Mesendoderm (in vitro differentiated cells): ENCODE data around the gene C1QC.
"Not testable (repeated sequence)": the region's sequence is repeated elsewhere in the genome, so short reads cannot be mapped to it uniquely, and the experiment has no call there.

ENCODE experiments used
- DNase-seq: peaks from one replicate; pipeline ENCODE4 v3.0.0; 2013
- H2AK5ac ChIP-seq: 2 replicates; pipeline ENCODE4 v1.6.1; 2013; ENCODE audit warnings: low read length, inconsistent platforms
- H2BK120ac ChIP-seq: 2 replicates; pipeline ENCODE4 v1.6.1; 2013; ENCODE audit warnings: low read depth, mild to moderate bottlenecking, low read length, moderate library complexity, mixed read lengths
- H2BK15ac ChIP-seq: replicated peaks from 2 replicates; pipeline ENCODE4 v1.6.1; 2013; ENCODE audit warnings: low read depth, mild to moderate bottlenecking, moderate library complexity
- H2BK5ac ChIP-seq: 2 replicates; pipeline ENCODE4 v1.6.1; 2013; ENCODE audit warnings: low read length, inconsistent platforms
- H3K18ac ChIP-seq: 2 replicates; pipeline ENCODE4 v1.6.1; 2013; ENCODE audit warnings: mild to moderate bottlenecking, low read length, mixed read lengths
- H3K23ac ChIP-seq: one replicate; pipeline ENCODE4 v1.6.1; 2013; ENCODE audit warnings: low read length
- H3K27ac ChIP-seq: 2 replicates; pipeline ENCODE4 v1.5.1; 2013; ENCODE audit warnings: low read depth, mild to moderate bottlenecking, inconsistent platforms, low read length, moderate library complexity
- H3K27me3 ChIP-seq: 2 replicates; pipeline ENCODE4 v1.6.1; 2013; ENCODE audit warnings: low read length, control low read depth, mild to moderate bottlenecking, inconsistent platforms; ENCODE audit not compliant: insufficient read depth, poor library complexity
- H3K36me3 ChIP-seq: 2 replicates; pipeline ENCODE4 v1.6.1; 2013; ENCODE audit warnings: low read length, inconsistent platforms; ENCODE audit not compliant: control insufficient read depth, insufficient read depth
- H3K4ac ChIP-seq: one replicate; pipeline ENCODE4 v1.6.1; 2013; ENCODE audit warnings: low read depth, mild to moderate bottlenecking, low read length, moderate library complexity
- H3K4me1 ChIP-seq: 2 replicates; pipeline ENCODE4 v1.6.1; 2013; ENCODE audit warnings: low read depth, low read length, inconsistent platforms; ENCODE audit not compliant: control insufficient read depth
- H3K4me2 ChIP-seq: 2 replicates; pipeline ENCODE4 v1.6.1; 2013; ENCODE audit warnings: low read length
- H3K4me3 ChIP-seq: 2 replicates; pipeline ENCODE4 v1.5.1; 2013; ENCODE audit warnings: mild to moderate bottlenecking, low read length
- H3K56ac ChIP-seq: one replicate; pipeline ENCODE4 v1.6.1; 2013; ENCODE audit warnings: low read length
- H3K79me1 ChIP-seq: 2 replicates; pipeline ENCODE4 v1.6.1; 2013; ENCODE audit warnings: low read length, inconsistent platforms
- H3K79me2 ChIP-seq: 2 replicates; pipeline ENCODE4 v1.6.1; 2013; ENCODE audit warnings: mild to moderate bottlenecking, low read length; ENCODE audit not compliant: control insufficient read depth, insufficient read depth
- H3K9ac ChIP-seq: 2 replicates; pipeline ENCODE4 v1.6.1; 2013; ENCODE audit warnings: low read length, inconsistent platforms
- H4K5ac ChIP-seq: one replicate; pipeline ENCODE4 v1.6.1; 2013; ENCODE audit warnings: low read length
- H4K8ac ChIP-seq: one replicate; pipeline ENCODE4 v1.6.1; 2013; ENCODE audit warnings: low read depth, mild to moderate bottlenecking, control low read depth, low read length, moderate library complexity
- WGBS: extraction: QIAGEN DNeasy Blood & Tissue Kit; methylation state at CpG from one replicate; pipeline ENCODE4 v1.1.7; 2013; ENCODE audit warnings: low lambda C conversion rate, missing lambda C conversion rate; ENCODE audit not compliant: insufficient coverage; ENCODE audit errors: extremely low coverage; 5-methylcytosine and 5-hydroxymethylcytosine counted together

C1QC gene

DNA sequence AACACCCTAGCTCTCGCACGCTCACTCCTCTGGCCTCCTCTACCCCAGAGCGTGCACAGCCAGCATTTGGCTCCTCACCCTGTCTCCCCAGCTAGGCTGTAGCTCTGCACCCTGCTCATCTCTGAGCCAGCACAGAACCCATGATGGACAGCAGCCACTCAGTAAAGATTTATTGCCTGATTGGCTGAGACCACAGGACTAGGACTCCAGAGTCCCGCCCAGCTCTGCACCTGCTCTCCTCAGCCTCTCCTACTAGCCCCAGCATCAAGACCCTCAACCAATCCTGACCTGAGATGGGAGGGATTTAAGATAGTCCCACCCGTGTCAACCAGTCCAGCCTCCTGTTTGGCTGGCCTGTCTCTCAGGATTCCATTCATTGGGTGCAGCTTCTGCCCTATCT is 18.9 kb downstream of the C1QC start:
- H2BK120ac ChIP-seq: no peak overlapping the region
- no peaks in the 10 kb centered on the region for H3K36me3 ChIP-seq
- no peak overlapping the region for H3K4me2 ChIP-seq
- H4K5ac ChIP-seq: no peak overlapping the region
- H3K56ac ChIP-seq: no peak overlapping the region
- H2BK5ac ChIP-seq: no peak overlapping the region
- no peak overlapping the region for H3K23ac ChIP-seq
- H3K27me3 ChIP-seq: no peaks in the 10 kb centered on the region
- no peaks in the 10 kb centered on the region for H3K79me2 ChIP-seq
- H3K18ac ChIP-seq: no peak overlapping the region
- H3K27ac ChIP-seq: no peak overlapping the region
- H2AK5ac ChIP-seq: no peak overlapping the region
- peak; percentile 81 for DNase-seq
- WGBS: no CpG with 5 or more reads among the region's 5 CpGs
- no peaks in the 10 kb centered on the region for H3K4me1 ChIP-seq
- H3K4ac ChIP-seq: no peak overlapping the region
- H2BK15ac ChIP-seq: no peak overlapping the region
- H4K8ac ChIP-seq: no peak overlapping the region
- no peak overlapping the region for H3K9ac ChIP-seq
- H3K4me3 ChIP-seq: no peak overlapping the region
- no peaks in the 10 kb centered on the region for H3K79me1 ChIP-seq

DNA sequence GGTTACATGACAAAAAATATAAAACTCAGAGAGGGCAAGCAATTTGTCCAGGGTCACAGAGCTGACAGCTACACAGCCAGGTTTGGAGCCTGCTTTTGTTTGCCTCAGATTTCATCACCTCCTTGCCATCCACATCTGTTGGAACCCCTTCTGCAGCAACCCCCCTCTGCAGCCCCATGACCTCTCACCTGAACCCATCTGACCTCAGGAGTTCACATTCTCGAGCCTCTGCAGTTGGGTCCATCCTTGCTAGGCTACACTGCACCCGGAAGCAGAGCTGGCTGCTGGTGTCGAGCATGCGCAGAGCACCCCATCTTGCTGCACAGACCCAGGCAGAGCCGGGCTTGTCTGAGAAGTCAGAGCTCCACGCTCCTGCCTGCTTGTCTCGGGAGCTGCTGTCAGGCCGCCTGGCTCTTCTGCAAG is 19.6 kb downstream of the C1QC start:
- no peak overlapping the region for H3K9ac ChIP-seq
- H3K27me3 ChIP-seq: no peaks in the 10 kb centered on the region
- no peak overlapping the region for H3K4me3 ChIP-seq
- H3K56ac ChIP-seq: no peak overlapping the region
- DNase-seq: no peak
- H3K79me2 ChIP-seq: no peaks in the 10 kb centered on the region
- H3K4ac ChIP-seq: no peak overlapping the region
- WGBS: no CpG with 5 or more reads among the region's 8 CpGs
- no peak overlapping the region for H2AK5ac ChIP-seq
- no peak overlapping the region for H3K27ac ChIP-seq
- no peak overlapping the region for H4K5ac ChIP-seq
- H3K4me1 ChIP-seq: no peaks in the 10 kb centered on the region
- H3K18ac ChIP-seq: no peak overlapping the region
- H2BK15ac ChIP-seq: no peak overlapping the region
- H3K79me1 ChIP-seq: no peaks in the 10 kb centered on the region
- no peak overlapping the region for H2BK5ac ChIP-seq
- H3K36me3 ChIP-seq: no peaks in the 10 kb centered on the region
- H2BK120ac ChIP-seq: no peak overlapping the region
- no peak overlapping the region for H3K4me2 ChIP-seq
- no peak overlapping the region for H3K23ac ChIP-seq
- no peak overlapping the region for H4K8ac ChIP-seq

DNA sequence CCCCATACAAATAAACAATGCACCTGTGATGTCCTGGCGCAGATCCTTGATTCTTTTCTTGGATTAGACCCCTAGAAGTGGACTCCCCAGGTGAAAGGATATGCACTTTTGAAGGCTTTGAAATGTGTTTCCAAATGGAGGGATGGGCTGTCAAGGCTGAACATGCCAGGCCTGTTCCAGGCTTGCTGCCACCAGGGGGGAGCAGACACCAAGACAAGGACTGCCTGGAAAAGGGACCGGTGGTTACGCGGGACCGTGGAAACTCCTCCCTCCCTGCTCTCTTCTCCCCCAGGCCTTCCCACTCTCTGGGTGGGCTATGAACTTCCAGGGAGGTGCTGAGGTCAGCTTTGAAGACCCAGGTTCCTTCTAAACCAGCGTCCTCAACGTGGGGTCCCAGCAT is 22.3 kb downstream of the C1QC start:
- Histone ChIP-seq H3K27me3 (no peaks in the 10 kb centered on the region), H2AK5ac (no peak overlapping the region), H3K27ac (no peak overlapping the region)

DNA sequence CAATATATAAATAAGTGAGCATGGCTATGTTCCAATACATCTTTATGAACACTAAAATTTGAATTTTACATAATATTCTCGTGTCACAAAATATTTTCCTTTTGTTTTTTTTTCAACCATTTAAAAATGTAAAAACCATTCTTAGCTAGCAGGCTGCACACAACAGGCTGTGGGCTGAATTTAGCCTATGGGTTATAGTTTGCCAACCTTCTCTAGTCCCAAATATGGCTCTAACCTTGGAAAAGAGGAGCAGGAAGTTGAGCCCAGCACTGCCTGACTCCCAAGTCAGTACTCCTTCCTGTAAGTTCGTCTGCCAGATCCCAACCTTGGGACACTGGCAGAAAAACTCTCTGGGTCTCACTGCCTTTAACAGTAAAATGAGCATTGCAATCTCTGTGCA is 23.0 kb downstream of the C1QC start:
- H2BK5ac ChIP-seq: no peak overlapping the region
- no peak overlapping the region for H3K56ac ChIP-seq
- no peak overlapping the region for H3K18ac ChIP-seq
- H3K9ac ChIP-seq: no peak overlapping the region
- H2BK120ac ChIP-seq: no peak overlapping the region
- H2AK5ac ChIP-seq: no peak overlapping the region
- no peaks in the 10 kb centered on the region for H3K79me2 ChIP-seq
- no peak overlapping the region for H3K23ac ChIP-seq
- H3K4me3 ChIP-seq: no peak overlapping the region
- no peaks in the 10 kb centered on the region for H3K36me3 ChIP-seq
- no CpG with 5 or more reads among the region's 2 CpGs for WGBS
- H2BK15ac ChIP-seq: no peak overlapping the region
- H4K8ac ChIP-seq: no peak overlapping the region
- no peaks in the 10 kb centered on the region for H3K27me3 ChIP-seq
- H3K27ac ChIP-seq: no peak overlapping the region
- H3K4ac ChIP-seq: no peak overlapping the region
- no peaks in the 10 kb centered on the region for H3K79me1 ChIP-seq
- no peak overlapping the region for H3K4me2 ChIP-seq
- no peaks in the 10 kb centered on the region for H3K4me1 ChIP-seq
- DNase-seq: no peak
- H4K5ac ChIP-seq: no peak overlapping the region

More for the DNA sequence above, 22.3 kb downstream of the C1QC start:
- H3K4me1 ChIP-seq: no peaks in the 10 kb centered on the region
- no peak overlapping the region for H3K9ac ChIP-seq
- no peak overlapping the region for H3K4me2 ChIP-seq
- no peaks in the 10 kb centered on the region for H3K36me3 ChIP-seq
- H4K5ac ChIP-seq: no peak overlapping the region
- H3K79me1 ChIP-seq: no peaks in the 10 kb centered on the region
- DNase-seq: peak; percentile 63
- no peak overlapping the region for H3K56ac ChIP-seq
- H4K8ac ChIP-seq: no peak overlapping the region
- no peak overlapping the region for H2BK5ac ChIP-seq
- H2BK15ac ChIP-seq: no peak overlapping the region
- no peak overlapping the region for H2BK120ac ChIP-seq
- H3K79me2 ChIP-seq: no peaks in the 10 kb centered on the region
- no CpG with 5 or more reads among the region's 7 CpGs for WGBS
- H3K4ac ChIP-seq: no peak overlapping the region
- no peak overlapping the region for H3K4me3 ChIP-seq
- H3K18ac ChIP-seq: no peak overlapping the region
- H3K23ac ChIP-seq: no peak overlapping the region

DNA sequence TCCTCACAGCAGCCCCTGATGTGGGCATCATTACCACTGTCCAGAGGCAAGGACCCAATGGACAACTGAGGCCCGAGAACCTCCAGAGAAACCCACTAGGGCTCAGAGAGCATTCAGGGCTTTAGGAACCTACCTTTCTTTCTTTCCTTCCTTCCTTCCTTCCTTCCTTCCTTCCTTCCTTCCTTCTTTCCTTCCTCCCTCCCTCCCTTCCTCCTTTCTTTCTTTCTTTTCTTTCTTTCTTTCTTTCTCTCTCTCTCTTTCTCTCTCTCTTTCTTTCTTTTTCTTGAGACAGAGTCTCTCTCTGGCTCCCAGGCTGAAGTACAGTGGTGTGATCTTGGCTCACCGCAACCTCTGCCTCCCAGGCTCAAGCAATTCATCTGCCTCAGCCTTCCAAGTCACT is 25.4 kb downstream of the C1QC start:
- not testable (repeated sequence) for H3K4ac ChIP-seq, H2BK120ac ChIP-seq, H3K18ac ChIP-seq, H3K56ac ChIP-seq, H2AK5ac ChIP-seq, H4K8ac ChIP-seq, H3K36me3 ChIP-seq, H2BK15ac ChIP-seq, H3K27ac ChIP-seq, H2BK5ac ChIP-seq, DNase-seq, H3K4me3 ChIP-seq, H3K79me1 ChIP-seq, H4K5ac ChIP-seq, H3K23ac ChIP-seq, H3K4me2 ChIP-seq, H3K79me2 ChIP-seq, H3K27me3 ChIP-seq, H3K4me1 ChIP-seq, H3K9ac ChIP-seq
- WGBS: no CpG with 5 or more reads among the region's 2 CpGs

DNA sequence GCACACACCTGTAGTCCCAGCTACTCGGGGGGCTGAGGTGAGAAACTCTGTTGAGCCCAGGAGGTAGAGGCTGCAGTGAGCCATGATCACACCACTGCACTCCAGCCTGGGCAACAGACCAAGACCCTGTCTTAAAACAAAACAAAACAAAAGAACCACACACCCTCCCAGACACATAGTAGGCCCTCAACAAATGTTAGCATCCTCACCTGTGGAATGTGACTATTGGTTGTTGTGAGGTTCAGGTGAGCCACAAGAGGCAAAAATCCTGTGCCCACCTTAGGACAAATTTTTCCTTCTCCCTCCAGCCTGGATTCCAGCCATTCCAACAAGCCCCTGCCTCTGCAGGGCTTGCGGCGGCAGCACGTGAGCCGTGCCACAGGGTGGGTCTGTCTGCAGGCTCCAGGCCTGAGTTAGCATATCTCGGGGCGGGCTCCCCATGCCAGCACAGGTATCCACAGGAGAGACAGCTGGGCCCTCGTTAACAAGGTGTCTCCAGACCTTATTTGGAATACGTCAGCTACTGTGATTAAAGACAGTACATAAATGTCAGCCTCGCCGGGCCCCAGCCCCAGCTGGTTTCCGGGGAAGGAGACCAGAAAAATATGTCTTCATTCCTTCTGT is 27.0 kb downstream of the C1QC start:
- no peaks in the 10 kb centered on the region for H3K27me3 ChIP-seq

More for the DNA sequence above, 27.0 kb downstream of the C1QC start:
- Histone ChIP-seq H3K36me3 (no peaks in the 10 kb centered on the region), H2AK5ac (no peak overlapping the region), H3K79me2 (no peaks in the 10 kb centered on the region), H3K56ac (no peak overlapping the region), H3K4me2 (no peak overlapping the region), H2BK15ac (no peak overlapping the region), H2BK120ac (no peak overlapping the region), H3K4me1 (no peaks in the 10 kb centered on the region), H3K18ac (no peak overlapping the region), H3K27ac (no peak overlapping the region), H4K8ac (no peak overlapping the region), H3K23ac (no peak overlapping the region), H3K9ac (no peak overlapping the region), H2BK5ac (no peak overlapping the region), H3K79me1 (no peaks in the 10 kb centered on the region), H3K4me3 (no peak overlapping the region), H3K4ac (no peak overlapping the region), H4K5ac (no peak overlapping the region)
- no peak for DNase-seq
- WGBS: no CpG with 5 or more reads among the region's 12 CpGs
